Measurements from ENCODE around the gene CDK7.

Gene CDK7

GRCh38 chr5:69257577-69257976 is 22.9 kb downstream of the CDK7 start:
- no peak overlapping the region for H3K4me3 ChIP-seq (ENCODE audit: low read depth, low read length)
- TF ChIP-seq, protein P1, sequence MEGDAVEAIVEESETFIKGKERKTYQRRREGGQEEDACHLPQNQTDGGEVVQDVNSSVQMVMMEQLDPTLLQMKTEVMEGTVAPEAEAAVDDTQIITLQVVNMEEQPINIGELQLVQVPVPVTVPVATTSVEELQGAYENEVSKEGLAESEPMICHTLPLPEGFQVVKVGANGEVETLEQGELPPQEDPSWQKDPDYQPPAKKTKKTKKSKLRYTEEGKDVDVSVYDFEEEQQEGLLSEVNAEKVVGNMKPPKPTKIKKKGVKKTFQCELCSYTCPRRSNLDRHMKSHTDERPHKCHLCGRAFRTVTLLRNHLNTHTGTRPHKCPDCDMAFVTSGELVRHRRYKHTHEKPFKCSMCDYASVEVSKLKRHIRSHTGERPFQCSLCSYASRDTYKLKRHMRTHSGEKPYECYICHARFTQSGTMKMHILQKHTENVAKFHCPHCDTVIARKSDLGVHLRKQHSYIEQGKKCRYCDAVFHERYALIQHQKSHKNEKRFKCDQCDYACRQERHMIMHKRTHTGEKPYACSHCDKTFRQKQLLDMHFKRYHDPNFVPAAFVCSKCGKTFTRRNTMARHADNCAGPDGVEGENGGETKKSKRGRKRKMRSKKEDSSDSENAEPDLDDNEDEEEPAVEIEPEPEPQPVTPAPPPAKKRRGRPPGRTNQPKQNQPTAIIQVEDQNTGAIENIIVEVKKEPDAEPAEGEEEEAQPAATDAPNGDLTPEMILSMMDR (IDR thresholded peaks at IDR 0.05; ENCODE audit: borderline replicate concordance, insufficient read depth, low read depth, low read length): no peak

- TF ChIP-seq, protein P1 (IDR thresholded peaks at IDR 0.05; ENCODE audit: borderline replicate concordance, insufficient read depth, low read depth, low read length): no peak
- H3K4me3 ChIP-seq (ENCODE audit: low read depth, low read length): no peak overlapping the region
Observed at GRCh38 chr5:69261034-69261433, 26.3 kb downstream of the CDK7 start.

GRCh38 chr5:69265931-69266330 is 31.2 kb downstream of the CDK7 start:
- TF ChIP-seq, protein P1 (IDR thresholded peaks at IDR 0.05; ENCODE audit: borderline replicate concordance, insufficient read depth, low read depth, low read length): peak; percentile 28; the same call in 1 of the 2 replicates
- H3K4me3 ChIP-seq (ENCODE audit: low read depth, low read length): no peak overlapping the region

GRCh38 chr5:69268899-69269298 is 34.2 kb downstream of the CDK7 start:
- TF ChIP-seq, protein P1 (IDR thresholded peaks at IDR 0.05; ENCODE audit: borderline replicate concordance, insufficient read depth, low read depth, low read length): no peak
- H3K4me3 ChIP-seq (ENCODE audit: low read depth, low read length): no peak overlapping the region

DNA sequence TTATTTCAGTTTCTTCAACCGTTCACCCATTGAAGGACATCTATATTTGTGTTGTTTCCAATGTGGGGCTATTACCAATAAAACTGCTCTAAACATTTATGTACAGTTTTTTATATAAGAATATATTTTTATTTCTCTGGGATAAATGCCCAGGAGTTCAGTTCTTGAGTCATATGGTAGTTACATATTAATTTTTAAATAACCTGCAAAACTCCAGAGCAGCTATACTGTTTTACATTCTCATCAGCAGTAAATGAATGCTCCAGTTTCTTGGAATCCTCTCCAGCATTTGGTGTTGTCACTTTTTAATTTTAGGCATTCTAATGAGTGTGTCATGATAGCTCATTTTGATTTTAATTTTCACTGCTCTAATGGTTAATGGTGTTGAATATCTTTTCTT is 36.2 kb downstream of the CDK7 start:
- TF ChIP-seq, protein P1 (IDR thresholded peaks at IDR 0.05; ENCODE audit: borderline replicate concordance, insufficient read depth, low read depth, low read length): no peak
- H3K4me3 ChIP-seq (ENCODE audit: low read depth, low read length): no peak overlapping the region

GRCh38 chr5:69271376-69271775 is 36.7 kb downstream of the CDK7 start:
- no peak overlapping the region for H3K4me3 ChIP-seq (ENCODE audit: low read depth, low read length)
- TF ChIP-seq, protein P1 (IDR thresholded peaks at IDR 0.05; ENCODE audit: borderline replicate concordance, insufficient read depth, low read depth, low read length): no peak

GRCh38 chr5:69275563-69275962 is 40.9 kb downstream of the CDK7 start:
- TF ChIP-seq, protein P1 (IDR thresholded peaks at IDR 0.05; ENCODE audit: borderline replicate concordance, insufficient read depth, low read depth, low read length): no peak

More at GRCh38 chr5:69275563-69275962, 40.9 kb downstream of the CDK7 start:
- no peak overlapping the region for H3K4me3 ChIP-seq (ENCODE audit: low read depth, low read length)
